DMS 273 (cell line): ENCODE measurements around the gene ANP32B.
A peak's percentile ranks its signal among the peaks of the same experiment; 100 is the strongest.
"Not testable (repeated sequence)": the region's sequence is repeated elsewhere in the genome, so short reads cannot be mapped to it uniquely, and the experiment has no call there.

Experiments
- DNase-seq: peaks from one replicate; lab custom pipeline; 2025; ENCODE audit not compliant: unreplicated experiment; lab: John Stamatoyannopoulos, UW

The ANP32B gene

GRCh38 chr9:97962575-97962974 is 20.6 kb upstream of the ANP32B start:
- no peak for DNase-seq

GRCh38 chr9:97963232-97963631 is 19.9 kb upstream of the ANP32B start:
- no peak for DNase-seq

GRCh38 chr9:97964901-97965300 is 18.2 kb upstream of the ANP32B start:
- no peak for DNase-seq

DNA sequence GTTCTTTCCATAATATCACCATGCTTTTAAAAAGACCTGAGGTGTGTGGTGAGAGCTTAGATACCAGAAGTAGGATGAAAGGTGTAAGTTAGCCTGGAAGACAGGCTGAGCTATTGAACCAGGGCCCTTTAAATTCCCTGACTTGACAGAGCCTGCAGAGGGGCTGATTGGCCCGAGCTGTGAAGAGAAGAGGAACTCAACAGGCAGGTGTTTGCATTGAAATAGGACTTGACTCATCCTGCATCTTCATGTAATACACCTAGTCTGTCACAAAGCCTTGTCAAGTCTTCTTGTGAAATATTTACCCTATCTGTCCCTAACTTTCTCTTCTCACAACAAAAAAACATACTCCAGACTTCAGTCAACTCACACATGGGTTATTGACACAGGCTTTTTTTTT is 16.6 kb upstream of the ANP32B start:
- DNase-seq, result no peak

DNA sequence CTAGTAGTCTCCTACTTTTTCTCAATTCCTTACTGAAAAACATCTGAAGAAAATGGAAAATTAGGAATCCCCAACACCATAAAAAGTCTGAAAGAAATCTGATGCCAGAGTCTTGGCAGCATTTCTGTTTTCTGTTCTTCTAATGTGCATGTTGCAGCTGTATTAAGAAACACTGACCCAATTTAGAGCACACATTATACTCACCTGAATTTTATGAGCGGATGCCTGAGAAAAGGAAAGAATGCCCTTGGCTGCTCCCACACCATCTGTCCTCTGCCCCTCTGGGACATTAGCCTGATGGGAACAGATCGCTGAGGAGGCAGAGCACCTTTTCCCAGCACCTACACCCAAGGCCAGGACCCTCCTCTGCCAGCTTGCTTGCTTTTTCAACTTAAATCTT is 14.1 kb upstream of the ANP32B start:
- DNase-seq, result peak; percentile 37

DNA sequence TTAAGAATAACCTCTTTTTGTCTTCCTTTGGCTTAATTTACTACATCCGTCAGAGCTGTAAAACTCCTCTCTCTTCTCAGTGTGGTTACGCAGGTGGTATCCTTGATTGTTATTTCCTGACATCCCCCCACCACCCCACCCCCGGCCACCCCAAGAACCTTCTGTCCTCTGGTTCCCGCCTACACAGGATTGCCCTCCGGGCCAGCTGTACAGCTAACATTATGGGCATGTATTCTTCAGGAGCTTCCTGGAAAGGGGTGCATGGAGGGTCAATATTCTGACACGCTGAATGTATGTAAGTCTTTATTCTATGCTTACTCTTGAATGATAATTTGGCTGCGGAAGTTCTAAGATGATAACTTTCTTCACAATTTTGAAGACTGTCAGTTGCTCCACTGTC is 13.0 kb upstream of the ANP32B start:
- no peak for DNase-seq

- no peak for DNase-seq
These were observed 10.4 kb upstream of the ANP32B start for GRCh38 chr9:97972753-97973152.

GRCh38 chr9:97975376-97975775 is 7.8 kb upstream of the ANP32B start:
- no peak for DNase-seq

DNA sequence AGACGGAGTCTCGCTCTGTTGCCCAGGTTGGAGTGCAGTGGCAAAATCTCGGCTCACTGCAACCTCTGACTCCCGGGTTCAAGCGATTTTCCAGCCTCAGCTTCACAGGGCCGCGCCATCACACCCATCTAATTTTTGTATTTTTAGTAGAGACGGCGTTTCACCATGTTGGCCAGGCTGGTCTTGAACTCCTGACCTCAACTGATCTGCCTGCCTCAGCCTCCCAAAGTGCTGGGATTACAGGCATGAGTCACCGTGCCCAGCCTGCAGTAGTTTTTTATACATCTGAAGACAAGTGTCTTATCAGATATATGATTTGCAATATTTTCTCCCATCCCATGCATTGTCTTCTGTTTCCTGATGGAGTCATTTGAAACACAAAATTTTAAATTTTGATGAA is 6.5 kb upstream of the ANP32B start:
- not testable (repeated sequence) for DNase-seq

GRCh38 chr9:97978371-97979130 is 4.6 kb upstream of the ANP32B start:
- DNase-seq, result peak; percentile 96

DNA sequence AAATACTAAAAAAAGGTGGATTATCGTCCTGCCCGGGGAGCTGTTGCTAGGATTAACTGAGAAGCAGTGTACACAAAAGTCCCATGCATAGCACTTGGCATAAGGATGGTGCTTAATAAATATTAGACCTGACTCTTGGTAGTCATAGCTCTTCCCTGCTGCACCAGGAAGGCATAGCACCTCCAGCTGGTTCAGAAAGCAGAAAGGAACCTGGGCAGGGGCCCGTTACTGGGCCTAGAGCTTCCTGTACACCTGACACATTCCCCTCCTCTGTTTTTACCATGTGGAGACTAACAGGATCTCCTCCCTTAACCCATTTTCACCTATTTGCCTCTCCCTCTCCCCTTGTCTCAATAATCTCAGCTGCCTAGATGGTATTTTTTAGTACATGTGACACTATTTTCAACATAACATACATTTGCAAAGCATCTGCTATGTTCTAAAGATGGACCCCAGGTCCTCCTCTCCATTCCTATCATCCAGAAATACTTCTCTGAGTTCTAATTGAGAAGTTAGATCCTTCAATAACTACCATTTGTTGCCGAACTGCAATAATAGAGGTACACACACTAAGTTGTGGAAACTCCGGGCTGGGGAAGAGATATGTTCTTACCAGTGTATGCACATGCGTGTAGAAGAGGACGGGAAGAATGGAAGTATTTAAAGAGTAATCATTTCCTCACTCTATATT is 3.2 kb upstream of the ANP32B start:
- peak; percentile 27 for DNase-seq

DNA sequence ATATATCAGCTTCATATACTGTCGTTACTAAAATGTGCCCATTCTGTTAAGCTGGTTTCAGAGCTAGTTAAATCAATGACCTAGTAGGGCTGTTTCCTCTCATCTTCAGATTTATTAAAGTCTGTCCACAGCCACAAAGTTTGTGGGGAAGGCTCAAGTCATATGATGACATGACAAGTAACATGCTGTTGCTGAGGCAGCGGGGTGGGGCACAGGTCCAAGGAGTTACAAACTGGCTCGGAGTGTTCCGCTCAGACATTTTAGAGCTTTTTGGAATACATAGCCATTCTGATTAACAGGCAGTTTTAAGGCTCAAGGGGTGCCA is 2.7 kb upstream of the ANP32B start:
- peak; percentile 28 for DNase-seq

DNA sequence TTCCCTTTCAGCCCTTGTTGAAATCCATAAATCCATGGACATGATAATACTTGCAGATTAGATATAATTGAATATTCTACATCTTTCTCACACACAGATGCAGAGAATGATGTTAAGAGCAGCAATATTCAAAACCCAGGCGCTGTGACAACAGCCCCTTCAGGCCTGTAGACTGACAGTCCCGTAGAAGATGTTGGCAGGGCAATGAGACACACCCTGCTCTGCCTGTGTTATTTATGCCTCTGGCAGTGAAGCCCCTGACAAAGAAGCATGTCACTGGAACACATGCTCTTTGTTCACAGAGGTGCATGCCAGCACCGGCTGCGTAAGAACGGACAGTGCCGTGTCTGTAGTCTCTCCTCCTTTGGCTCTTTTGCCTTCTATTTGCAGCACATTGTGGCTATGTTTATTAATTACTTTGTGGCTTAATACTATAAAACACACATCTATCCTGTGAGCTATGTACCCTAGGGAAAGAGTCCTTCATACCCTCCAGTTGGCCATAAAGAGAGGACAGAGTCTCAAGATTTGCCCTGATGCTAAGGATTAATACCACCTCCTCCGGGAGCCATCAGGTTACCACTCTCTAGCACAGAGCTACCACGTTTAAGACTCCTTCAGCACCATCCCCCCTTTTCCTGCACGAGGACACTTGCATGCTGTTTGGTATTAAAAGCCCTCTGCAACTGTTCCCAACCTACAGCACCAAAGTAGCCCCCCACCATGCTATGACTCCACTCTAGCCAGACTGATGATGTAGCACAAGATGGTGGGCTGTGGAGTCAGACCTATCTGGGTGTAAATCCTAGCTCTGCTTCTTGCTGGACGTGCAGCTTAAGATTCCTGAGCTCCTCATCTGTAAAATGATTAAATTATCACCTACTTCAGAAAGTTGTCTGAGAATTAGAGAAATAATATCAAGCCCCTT is 2.0 kb upstream of the ANP32B start:
- peak; percentile 57 for DNase-seq

GRCh38 chr9:97981846-97982682 is 1.1 kb upstream of the ANP32B start:
- DNase-seq, result peak; percentile 70

GRCh38 chr9:97983589-97984187 is 547 bp downstream of the ANP32B start:
- DNase-seq, result peak; percentile 66

- DNase-seq, result peak; percentile 89
These were observed 1.3 kb downstream of the ANP32B start for GRCh38 chr9:97984188-97985057.

- DNase-seq, result peak; percentile 63
These were observed 2.1 kb downstream of the ANP32B start for GRCh38 chr9:97985058-97985861.

GRCh38 chr9:97987487-97987886 is 4.3 kb downstream of the ANP32B start:
- DNase-seq, result peak; percentile 8

- peak; percentile 25 for DNase-seq
These were observed 7.1 kb downstream of the ANP32B start for GRCh38 chr9:97990259-97990658.
